ENCODE measurements around the gene RBM47. TPM values are rescaled to one million over a fixed set of nuclear protein-coding genes. Genes with fewer than 3 reads are reported as not detected.
"Not testable (repeated sequence)": the region's sequence is repeated elsewhere in the genome, so short reads cannot be mapped to it uniquely, and the experiment has no call there.

Gene RBM47
- total RNA-seq, 3 donors from 2014 or later = 66.6 to 151 (median 89.5) TPM

DNA sequence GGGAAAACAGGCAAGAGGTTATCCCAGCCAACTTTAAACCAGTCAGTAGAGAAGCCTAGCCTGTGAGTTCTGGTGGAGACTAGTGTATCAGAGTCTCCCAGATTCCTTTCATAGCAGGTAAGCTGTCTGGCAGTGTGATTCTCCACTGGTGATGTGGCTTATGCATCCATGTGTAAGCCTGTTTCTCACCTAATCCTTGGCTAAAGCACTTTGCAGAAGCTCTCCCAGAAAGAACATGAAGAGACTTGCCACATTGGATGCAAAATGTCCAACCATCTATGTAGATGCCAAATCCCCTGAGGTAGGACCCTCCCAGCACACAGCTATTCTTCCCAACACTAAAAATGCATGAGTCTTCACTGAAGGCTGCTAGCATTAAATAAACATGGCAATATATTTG lies 182.8 kb downstream of the RBM47 start:
- Histone ChIP-seq H3K4me3 (no peak overlapping the region), H3K27me3 (no peaks in the 10 kb centered on the region), H3K9me3 (no peaks in the 10 kb centered on the region), H3K4me1 (no peaks in the 10 kb centered on the region), H3K27ac (peak overlapping the region; percentile 58 to 71), H3K36me3 (no peaks in the 10 kb centered on the region)
- intact Hi-C loops (cut with DNase I; ENCODE audit: low total_unique reads) = no loop called here
- peak in 1 of 2 donors; percentile 58 for DNase-seq (ENCODE audit: low spot score in 2 of 2)
- TF ChIP-seq POLR2AphosphoS5 (IDR thresholded peaks at IDR 0.05) (peak in 1 of 3 donors; percentile 34), CTCF (IDR thresholded peaks at IDR 0.05) (no peak)

GRCh38 chr4:40446261-40446750 lies 183.4 kb downstream of the RBM47 start:
- peak overlapping the region; percentile 53 to 71 for H3K27ac ChIP-seq
- H3K4me3 ChIP-seq; DNase-seq (ENCODE audit: low spot score in 2 of 2); H3K27me3 ChIP-seq; H3K4me1 ChIP-seq; intact Hi-C loops (cut with DNase I; ENCODE audit: low total_unique reads); H3K9me3 ChIP-seq; H3K36me3 ChIP-seq: not testable (repeated sequence)

GRCh38 chr4:40445671-40446070 lies 184.0 kb downstream of the RBM47 start:
- intact Hi-C loops (cut with DNase I; ENCODE audit: low total_unique reads) = no loop called here
- H3K4me3 ChIP-seq = no peak overlapping the region
- no peaks in the 10 kb centered on the region for H3K36me3 ChIP-seq
- H3K9me3 ChIP-seq = no peaks in the 10 kb centered on the region
- H3K27ac ChIP-seq = peak overlapping the region; percentile 53 to 71
- no peaks in the 10 kb centered on the region for H3K27me3 ChIP-seq
- TF ChIP-seq POLR2AphosphoS5 (IDR thresholded peaks at IDR 0.05) (no peak), CTCF (IDR thresholded peaks at IDR 0.05) (no peak), POLR2A (IDR thresholded peaks at IDR 0.05) (no peak)
- DNase-seq (ENCODE audit: low spot score in 2 of 2) = no peak
- H3K4me1 ChIP-seq = no peaks in the 10 kb centered on the region

DNA sequence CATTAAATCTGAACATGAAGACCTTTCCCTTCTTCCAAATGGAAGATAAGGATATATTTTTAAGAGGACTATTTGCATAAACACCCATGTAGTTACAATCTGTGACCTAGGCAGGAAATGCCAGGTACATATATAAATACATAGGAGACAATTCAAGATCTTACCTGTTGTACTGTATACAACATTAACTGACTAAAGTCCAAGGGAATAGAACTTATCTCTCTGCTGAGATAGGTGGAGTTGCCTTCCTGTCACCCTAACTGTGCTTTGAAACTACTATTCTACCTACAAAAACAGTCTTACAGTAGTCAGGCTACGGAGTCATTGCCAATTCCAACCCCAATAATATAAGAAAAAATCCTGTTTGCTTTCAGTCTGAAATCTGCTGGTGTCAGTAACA lies 188.2 kb downstream of the RBM47 start:
- Histone ChIP-seq H3K9me3 (peaks cover 11% of the 10 kb centered on the region in 2 donors), H3K27me3 (no peaks in the 10 kb centered on the region), H3K27ac (peak overlapping the region in 1 of 2 donors; percentile 33), H3K36me3 (no peaks in the 10 kb centered on the region), H3K4me3 (no peak overlapping the region), H3K4me1 (no peaks in the 10 kb centered on the region)
- intact Hi-C loops (cut with DNase I; ENCODE audit: low total_unique reads) = no loop called here
- TF ChIP-seq POLR2AphosphoS5 (IDR thresholded peaks at IDR 0.05) (no peak), POLR2A (IDR thresholded peaks at IDR 0.05) (no peak), CTCF (IDR thresholded peaks at IDR 0.05) (no peak)
- no peak for DNase-seq (ENCODE audit: low spot score in 2 of 2)

DNA sequence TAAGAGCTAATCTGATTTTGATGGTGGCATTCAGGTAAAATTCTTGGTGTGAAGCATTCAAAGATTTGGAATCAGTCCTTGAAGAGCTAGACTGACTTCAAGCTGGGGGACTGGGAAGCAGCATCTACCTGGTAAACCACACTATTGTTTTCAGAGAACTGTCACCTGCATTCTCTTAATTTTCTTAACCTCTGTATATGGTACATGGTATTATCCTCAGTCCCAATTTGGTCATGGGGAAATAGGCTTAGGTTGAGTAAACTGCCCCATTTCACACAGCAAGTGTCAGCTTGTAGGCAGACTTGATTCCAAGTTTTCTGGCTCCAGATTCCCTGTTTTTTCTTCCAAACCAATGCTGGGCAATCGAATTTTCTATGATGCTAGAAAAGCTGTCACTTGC lies 190.1 kb downstream of the RBM47 start:
- Histone ChIP-seq H3K27ac (peak overlapping the region in 1 of 2 donors; percentile 0), H3K4me1 (no peaks in the 10 kb centered on the region), H3K4me3 (no peak overlapping the region), H3K9me3 (peaks cover 11% of the 10 kb centered on the region in 2 donors), H3K36me3 (no peaks in the 10 kb centered on the region), H3K27me3 (no peaks in the 10 kb centered on the region)
- TF ChIP-seq POLR2A (IDR thresholded peaks at IDR 0.05) (no peak), POLR2AphosphoS5 (IDR thresholded peaks at IDR 0.05) (no peak)
- intact Hi-C loops (cut with DNase I; ENCODE audit: low total_unique reads) = no loop called here
- DNase-seq (ENCODE audit: low spot score in 2 of 2) = no peak

DNA sequence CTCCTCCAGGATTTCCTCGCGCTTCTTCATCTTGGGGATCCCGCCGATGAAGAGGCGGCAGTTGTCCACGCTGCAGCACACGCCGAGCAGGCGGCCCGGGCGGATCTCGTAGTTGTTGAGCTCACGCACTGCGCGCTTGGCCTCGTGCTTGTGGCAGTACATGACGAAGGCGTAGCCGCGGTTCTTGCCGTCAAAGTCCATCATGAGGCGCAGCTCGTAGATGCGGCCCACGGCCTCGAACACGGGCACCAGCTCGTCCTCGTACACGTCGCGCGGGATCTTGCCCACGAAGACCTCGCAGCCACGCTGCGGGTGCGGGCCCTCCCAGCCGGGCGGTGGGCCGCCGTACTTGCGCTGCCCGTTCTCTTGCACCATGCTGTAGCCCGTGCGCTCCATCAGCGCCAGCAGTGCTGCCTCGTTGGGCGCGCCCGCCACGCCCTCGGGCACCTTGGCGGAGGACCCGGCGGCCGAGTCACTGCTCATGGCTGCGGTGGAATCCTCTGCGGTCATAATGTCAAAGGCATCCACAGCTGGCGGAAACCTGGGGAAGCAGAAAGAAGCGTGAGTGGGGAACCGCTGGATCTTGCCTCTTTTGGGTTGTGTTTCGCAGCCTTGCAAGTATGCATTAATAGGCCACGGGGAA lies 191.2 kb downstream of the RBM47 start:
- Histone ChIP-seq H3K4me3 (no peak overlapping the region), H3K4me1 (no peaks in the 10 kb centered on the region), H3K27ac (no peak overlapping the region), H3K36me3 (no peaks in the 10 kb centered on the region), H3K27me3 (no peaks in the 10 kb centered on the region), H3K9me3 (peaks cover 11% of the 10 kb centered on the region in 2 donors)
- TF ChIP-seq CTCF (IDR thresholded peaks at IDR 0.05) (no peak), POLR2AphosphoS5 (IDR thresholded peaks at IDR 0.05) (no peak), POLR2A (IDR thresholded peaks at IDR 0.05) (no peak)
- intact Hi-C loops (cut with DNase I; ENCODE audit: low total_unique reads) = no loop called here
- no peak for DNase-seq (ENCODE audit: low spot score in 2 of 2)
